Esophagus mucosa (tissue), 1 donor: ENCODE results near the gene IFNA7. TPM values are rescaled to one million over a fixed set of nuclear protein-coding genes. Genes with fewer than 3 reads are reported as not detected.
"Not testable (repeated sequence)": the region's sequence is repeated elsewhere in the genome, so short reads cannot be mapped to it uniquely, and the experiment has no call there.

Source experiments
- ATAC-seq: fragments of 200-7000 bp; cut with Tn5 transposase; one replicate; pipeline ENCODE4 v1.9.1; 2020
- total RNA-seq: library from RNA; stranded (reverse); gene quantifications from one replicate; pipeline ENCODE4 v1.2.4, GENCODE V29; 2023
- donor health status: DM: yes; HTN: yes; CAD: no.

Gene IFNA7
- total RNA-seq, 1 donor from 2014 or later = not detected

DNA sequence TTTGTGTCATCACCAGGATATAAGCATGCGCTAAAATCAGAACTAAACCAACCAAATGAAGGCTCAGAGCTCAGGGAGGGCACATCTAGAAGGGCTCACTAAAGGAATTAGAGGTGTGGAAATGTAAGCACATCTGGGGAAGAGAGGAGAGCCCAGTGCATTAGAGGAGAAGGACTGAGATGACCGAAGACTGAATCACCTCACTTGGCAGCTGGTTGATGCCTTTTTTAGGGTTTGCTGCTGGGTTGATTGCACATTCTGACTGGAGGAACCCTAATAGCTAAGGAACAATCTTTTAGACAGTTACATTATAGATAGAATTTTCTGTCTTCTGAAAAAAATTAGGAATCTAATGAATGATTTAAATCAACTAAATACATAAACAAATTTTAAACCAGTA is 27.3 kb downstream of the IFNA7 start:
- ATAC-seq = no peak

DNA sequence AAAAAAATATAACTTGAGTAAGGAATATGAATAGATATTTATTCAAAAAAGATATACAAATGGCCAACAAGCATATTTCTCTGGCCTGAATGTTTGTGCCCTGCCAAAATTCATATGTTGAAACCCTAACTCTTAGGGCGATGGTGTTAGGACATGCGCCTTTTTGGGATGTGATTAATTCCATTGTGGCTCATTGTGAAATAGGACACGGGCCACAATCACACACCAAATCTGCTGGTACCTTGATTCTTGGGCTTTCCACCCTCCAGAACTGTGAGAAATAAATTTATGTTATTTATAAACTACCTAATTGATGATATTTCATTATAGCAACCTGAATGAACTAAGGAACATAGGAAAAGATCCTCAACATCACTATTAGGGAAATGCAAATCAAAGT is 29.8 kb downstream of the IFNA7 start:
- ATAC-seq = no peak

DNA sequence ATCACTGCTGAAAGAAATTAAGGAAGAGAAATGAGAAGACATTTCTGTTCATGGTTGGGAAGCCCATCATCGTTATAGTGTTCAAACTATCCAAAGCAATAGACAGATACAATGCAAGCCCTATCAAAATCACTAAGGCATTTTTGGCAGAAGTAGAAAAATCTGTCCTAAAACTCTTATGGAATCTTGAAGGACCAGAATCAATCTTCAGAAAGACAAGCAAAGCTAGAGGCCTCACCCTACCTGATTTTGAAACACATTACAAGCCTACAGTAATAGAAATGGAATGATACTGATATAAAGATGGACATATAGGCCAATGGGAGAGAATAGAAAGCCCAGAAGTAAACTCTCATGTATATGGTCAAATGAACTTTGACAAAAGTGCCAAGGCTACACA is 30.7 kb downstream of the IFNA7 start:
- ATAC-seq = no peak

DNA sequence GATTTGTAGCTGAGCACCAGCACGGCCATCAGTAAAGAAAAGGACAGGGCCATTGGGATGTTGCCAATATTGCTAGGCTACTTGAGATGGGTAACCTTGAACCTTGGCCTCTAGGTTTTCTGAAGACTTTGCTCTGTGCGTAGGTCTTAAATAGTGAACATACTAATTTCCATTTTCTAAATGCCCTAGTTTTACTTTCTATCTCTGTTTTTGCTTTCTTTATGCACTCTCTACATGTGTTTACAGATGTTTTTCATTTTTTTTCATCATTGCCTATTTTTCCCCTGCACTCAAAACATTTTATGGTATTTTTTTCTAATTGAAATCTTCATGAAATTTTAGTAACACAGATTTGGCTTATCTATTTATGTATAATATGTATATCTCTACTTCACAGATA is 35.4 kb downstream of the IFNA7 start, which contains the start of gene IFNA21:
IFNA21 (minus strand) TSS at position 101 of the 400 bp plus-strand sequence; CDS start at position 53, 48 bp downstream.
- ATAC-seq = not testable (repeated sequence)

DNA sequence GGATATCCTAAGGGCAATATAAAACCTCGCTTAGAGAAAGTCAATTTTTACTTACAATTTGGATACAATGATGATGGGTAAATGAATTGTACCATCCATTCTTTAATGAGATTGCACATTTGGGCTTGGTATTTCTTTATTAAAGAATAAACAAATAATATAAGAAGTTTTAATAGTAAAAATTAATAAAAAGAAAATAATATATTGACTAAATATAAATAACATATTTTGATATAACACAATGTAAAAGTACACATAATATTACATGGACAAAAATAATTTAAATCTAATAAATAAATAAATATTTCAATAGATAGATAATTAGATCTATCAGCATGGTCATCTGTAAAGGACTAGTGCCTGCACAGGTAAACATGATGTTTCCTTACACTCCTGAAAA is 36.5 kb downstream of the IFNA7 start:
- no peak for ATAC-seq

DNA sequence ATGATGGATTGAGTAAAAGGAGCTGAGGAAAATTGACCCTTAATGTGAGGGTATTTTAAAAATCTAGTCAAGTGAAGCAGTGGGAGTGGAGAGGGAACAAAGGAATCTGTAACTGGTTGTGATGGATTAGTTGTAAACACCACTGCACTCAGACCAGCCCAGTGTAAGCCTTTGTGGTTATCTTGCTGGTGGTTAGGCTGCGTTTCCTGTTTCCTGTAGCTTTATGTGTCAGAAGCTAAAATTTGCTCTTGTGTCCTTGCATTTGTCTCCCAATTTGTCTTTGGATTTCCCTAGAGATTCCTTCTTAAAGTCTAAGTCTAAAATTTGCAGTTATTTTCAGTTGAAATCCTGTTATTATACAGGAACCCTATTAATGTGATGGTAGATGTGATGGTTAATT is 41.8 kb downstream of the IFNA7 start:
- no peak for ATAC-seq

DNA sequence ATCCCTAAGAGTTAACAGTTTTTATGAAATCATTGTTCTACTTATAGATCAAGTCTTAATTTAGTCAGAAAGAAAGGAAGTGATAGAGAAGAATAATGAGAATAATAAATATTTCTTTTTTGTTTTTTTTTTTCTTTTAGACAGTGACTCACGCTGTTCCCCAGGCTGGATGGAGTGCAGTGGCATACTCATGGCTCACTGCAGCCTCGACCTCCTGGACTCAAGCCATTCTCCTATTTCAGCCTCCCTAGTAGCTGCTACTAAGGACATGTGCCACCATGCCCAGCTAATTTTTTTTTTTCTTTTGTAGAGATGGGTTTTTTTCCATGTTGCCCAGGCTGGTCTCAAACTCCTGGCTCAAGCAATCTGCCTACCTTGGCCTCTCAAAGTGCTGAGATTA is 46.5 kb downstream of the IFNA7 start:
- no peak for ATAC-seq

DNA sequence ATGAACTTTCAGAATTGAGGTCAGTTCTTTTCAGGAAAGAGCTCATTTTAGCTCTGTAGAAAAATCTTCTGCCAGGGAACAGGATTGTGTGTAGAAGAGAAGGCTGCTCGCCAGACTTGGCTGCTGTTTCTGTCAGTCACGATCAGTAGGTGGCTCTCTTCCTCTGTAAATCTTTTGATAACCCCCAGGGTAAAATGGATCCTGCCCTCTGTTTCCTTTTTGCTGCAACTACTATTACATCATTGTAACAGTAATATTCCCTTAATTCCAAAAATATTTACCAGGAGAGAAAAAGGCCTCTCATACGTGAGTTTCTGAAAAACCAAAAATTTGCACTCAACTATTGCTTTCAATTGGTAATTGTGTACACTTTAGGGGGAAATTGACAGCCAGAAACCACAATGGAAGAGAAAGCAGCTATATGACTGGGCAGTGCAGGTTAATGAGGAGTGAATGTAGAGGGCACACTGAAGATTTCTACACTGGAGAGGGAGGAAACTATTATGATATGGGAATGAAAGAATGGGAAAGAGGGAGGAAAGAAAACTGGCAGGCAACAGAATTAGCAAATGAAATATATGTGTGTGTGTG is 47.9 kb downstream of the IFNA7 start:
- ATAC-seq = no peak

DNA sequence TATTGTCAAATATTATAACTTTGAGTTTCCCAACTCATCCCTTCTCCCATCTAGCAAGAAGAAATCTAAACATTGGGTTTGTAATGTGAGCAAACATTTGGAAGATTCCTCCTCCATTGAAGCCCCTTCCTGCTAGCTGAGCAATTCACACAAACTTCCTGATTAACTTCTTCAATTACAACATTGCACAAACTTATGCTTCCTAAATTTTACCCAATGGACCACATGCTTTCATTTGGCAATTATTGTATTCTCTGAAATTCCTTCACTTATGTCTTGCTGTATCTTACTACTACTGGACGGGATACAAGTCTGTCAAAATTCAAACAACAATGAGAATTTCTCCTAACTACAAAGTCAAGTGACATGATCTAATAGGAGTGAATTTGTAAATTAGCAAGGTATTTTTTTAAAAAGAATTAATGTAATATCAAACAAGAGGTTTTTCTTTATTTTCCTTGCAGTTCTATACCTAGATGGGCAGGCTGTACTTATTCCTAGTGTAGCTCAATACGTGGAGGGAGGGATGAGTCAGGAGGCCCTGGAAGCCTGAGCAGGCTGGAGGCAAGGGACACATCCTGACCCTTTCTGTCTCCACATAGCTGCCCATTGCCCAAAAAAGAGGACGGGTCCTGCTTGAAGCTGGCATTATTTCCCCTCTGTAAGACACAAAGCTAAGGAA is 48.5 kb downstream of the IFNA7 start:
- ATAC-seq = no peak

Other genes starting within 250 kb of the IFNA7 start
- gene HACD4, start 170.6 kb downstream of the IFNA7 start, total RNA-seq = 1.6 TPM
- gene IFNB1, start 124.3 kb downstream of the IFNA7 start, total RNA-seq = not detected
- not detected for gene IFNW1, start 60.4 kb downstream of the IFNA7 start, total RNA-seq
- gene IFNA21, start 35.5 kb downstream of the IFNA7 start, total RNA-seq = not detected
- gene IFNA4, start 14.6 kb downstream of the IFNA7 start, total RNA-seq = not detected
- gene IFNA10, start 4.9 kb upstream of the IFNA7 start, total RNA-seq = not detected
- gene IFNA16, start 15.1 kb upstream of the IFNA7 start, total RNA-seq = not detected
- not detected for gene IFNA17, start 26.0 kb upstream of the IFNA7 start, total RNA-seq
- not detected for gene IFNA14, start 37.8 kb upstream of the IFNA7 start, total RNA-seq
- gene IFNA5, start 103.1 kb upstream of the IFNA7 start, total RNA-seq = not detected
- gene KLHL9, start 133.2 kb upstream of the IFNA7 start, total RNA-seq = 10.1 TPM
- gene IFNA6, start 148.7 kb upstream of the IFNA7 start, total RNA-seq = not detected
- not detected for gene IFNA13, start 165.9 kb upstream of the IFNA7 start, total RNA-seq
- not detected for gene IFNA2, start 183.2 kb upstream of the IFNA7 start, total RNA-seq
- not detected for gene IFNA8, start 206.9 kb upstream of the IFNA7 start, total RNA-seq
- not detected for gene IFNA1, start 238.2 kb upstream of the IFNA7 start, total RNA-seq